KMS-11 (cell line): ENCODE measurements around the gene STARD4.

ENCODE experiments used
- H2AFZ ChIP-seq: fragments of 200-600 bp; sonication (generic); 2 replicates; pipeline ENCODE4 v1.6.1; 2016; ENCODE audit warnings: antibody characterized with exemption, mixed run types, low read depth
- H3K27ac ChIP-seq: fragments of 200-600 bp; sonication (generic); 2 replicates; pipeline ENCODE4 v1.6.1; 2016; ENCODE audit warnings: mild to moderate bottlenecking, mixed run types
- H3K27me3 ChIP-seq: fragments of 200-600 bp; sonication (generic); 2 replicates; pipeline ENCODE4 v1.6.1; 2017; ENCODE audit warnings: mild to moderate bottlenecking, low read depth, mixed run types, moderate library complexity; ENCODE audit not compliant: insufficient read depth
- H3K36me3 ChIP-seq: fragments of 200-600 bp; sonication (generic); 2 replicates; pipeline ENCODE4 v1.6.1; 2017; ENCODE audit warnings: mild to moderate bottlenecking, mixed run types; ENCODE audit not compliant: insufficient read depth
- H3K4me1 ChIP-seq: fragments of 200-600 bp; sonication (generic); 2 replicates; pipeline ENCODE4 v1.6.1; 2016; ENCODE audit warnings: mild to moderate bottlenecking, low read depth, mixed run types; ENCODE audit not compliant: poor library complexity, severe bottlenecking
- H3K4me2 ChIP-seq: fragments of 200-600 bp; sonication (generic); 2 replicates; pipeline ENCODE4 v1.7.0; 2016; ENCODE audit warnings: mild to moderate bottlenecking, mixed run types
- H3K4me3 ChIP-seq: fragments of 200-600 bp; sonication (generic); IDR thresholded peaks from 2 replicates; pipeline ENCODE4 v1.6.1; 2017; ENCODE audit warnings: low read depth, low read length, mixed read lengths; ENCODE audit not compliant: insufficient read depth
- H3K79me2 ChIP-seq: fragments of 200-600 bp; sonication (generic); 2 replicates; pipeline ENCODE4 v1.6.1; 2016; ENCODE audit warnings: low read depth, mixed run types; ENCODE audit not compliant: insufficient read depth
- H3K9ac ChIP-seq: fragments of 200-600 bp; sonication (generic); 2 replicates; pipeline ENCODE4 v1.6.1; 2016; ENCODE audit warnings: mild to moderate bottlenecking, mixed run types
- H4K20me1 ChIP-seq: fragments of 200-600 bp; sonication (generic); 2 replicates; pipeline ENCODE4 v1.6.1; 2016; ENCODE audit warnings: mild to moderate bottlenecking, mixed run types; ENCODE audit not compliant: insufficient read depth
- TF ChIP-seq, protein P1 (sequence below): fragments of 200-600 bp; sonication (generic); conservative IDR thresholded peaks from 2 replicates; pipeline ENCODE4 v1.6.1; 2017; ENCODE audit warnings: low read depth, mild to moderate bottlenecking, antibody characterized with exemption, low read length, moderate library complexity, mixed read lengths

The STARD4 gene

DNA sequence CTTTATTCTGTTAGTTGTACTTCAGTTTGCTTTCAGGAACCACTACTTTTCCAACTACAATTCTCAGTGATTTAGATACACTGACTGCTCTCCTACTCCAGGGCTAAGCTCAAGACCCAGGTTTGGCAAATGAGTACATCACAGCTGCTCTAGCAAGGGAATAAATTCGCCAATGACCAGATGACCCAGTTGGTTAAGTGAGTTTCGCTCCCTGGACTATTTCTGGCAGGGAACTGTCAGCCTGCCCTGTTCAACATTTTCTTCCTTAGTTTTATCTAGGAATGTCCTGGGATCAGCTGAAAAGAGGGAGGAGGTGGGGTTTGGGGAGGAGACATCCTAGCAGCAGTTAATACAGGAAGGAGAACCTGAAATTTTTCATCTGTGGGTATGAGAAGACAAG is 6.4 kb upstream of the STARD4 start:
- no peaks in the 10 kb centered on the region for H4K20me1 ChIP-seq
- H3K9ac ChIP-seq, result no peak overlapping the region
- no peak overlapping the region for H3K4me3 ChIP-seq
- H2AFZ ChIP-seq, result no peak overlapping the region
- H3K36me3 ChIP-seq, result no peaks in the 10 kb centered on the region
- H3K4me1 ChIP-seq, result no peaks in the 10 kb centered on the region
- no peaks in the 10 kb centered on the region for H3K79me2 ChIP-seq
- no peaks in the 10 kb centered on the region for H3K27me3 ChIP-seq
- no peak overlapping the region for H3K27ac ChIP-seq
- H3K4me2 ChIP-seq, result no peak overlapping the region
- TF ChIP-seq, protein P1, sequence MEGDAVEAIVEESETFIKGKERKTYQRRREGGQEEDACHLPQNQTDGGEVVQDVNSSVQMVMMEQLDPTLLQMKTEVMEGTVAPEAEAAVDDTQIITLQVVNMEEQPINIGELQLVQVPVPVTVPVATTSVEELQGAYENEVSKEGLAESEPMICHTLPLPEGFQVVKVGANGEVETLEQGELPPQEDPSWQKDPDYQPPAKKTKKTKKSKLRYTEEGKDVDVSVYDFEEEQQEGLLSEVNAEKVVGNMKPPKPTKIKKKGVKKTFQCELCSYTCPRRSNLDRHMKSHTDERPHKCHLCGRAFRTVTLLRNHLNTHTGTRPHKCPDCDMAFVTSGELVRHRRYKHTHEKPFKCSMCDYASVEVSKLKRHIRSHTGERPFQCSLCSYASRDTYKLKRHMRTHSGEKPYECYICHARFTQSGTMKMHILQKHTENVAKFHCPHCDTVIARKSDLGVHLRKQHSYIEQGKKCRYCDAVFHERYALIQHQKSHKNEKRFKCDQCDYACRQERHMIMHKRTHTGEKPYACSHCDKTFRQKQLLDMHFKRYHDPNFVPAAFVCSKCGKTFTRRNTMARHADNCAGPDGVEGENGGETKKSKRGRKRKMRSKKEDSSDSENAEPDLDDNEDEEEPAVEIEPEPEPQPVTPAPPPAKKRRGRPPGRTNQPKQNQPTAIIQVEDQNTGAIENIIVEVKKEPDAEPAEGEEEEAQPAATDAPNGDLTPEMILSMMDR, result no peak

DNA sequence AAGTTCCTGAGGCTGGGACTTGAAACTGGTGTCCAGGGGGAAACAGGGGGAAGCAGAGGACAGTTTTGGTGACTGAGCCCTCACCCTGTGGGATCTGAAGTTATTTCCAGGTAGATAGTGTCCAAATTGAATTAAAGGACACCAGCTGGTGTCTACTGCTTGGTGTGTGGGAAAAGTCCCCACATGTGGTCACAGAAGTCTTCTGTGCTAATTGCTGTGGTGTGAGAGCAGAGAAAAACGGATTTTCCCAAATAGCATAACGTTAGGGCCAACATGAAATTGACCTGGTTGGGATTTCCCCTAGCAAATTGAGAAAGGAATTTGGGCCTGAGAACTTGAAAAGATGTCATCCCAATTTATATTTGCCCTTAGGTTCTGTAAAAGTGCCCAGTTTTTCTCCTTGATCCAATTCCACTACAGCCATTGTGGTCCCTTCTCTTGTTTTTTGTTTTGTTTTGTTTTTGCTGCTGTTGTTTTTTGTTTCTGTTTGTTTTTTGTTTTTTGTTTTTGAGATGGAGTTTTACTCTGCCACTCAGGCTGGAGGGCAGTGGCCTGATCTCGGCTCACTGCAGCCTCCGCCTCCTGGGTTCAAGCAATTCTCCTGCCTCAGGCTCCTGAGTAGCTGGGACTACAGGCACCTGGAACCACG is 5.6 kb upstream of the STARD4 start:
- Histone ChIP-seq H3K9ac (no peak overlapping the region), H4K20me1 (no peaks in the 10 kb centered on the region), H3K36me3 (no peaks in the 10 kb centered on the region), H3K4me1 (no peaks in the 10 kb centered on the region), H3K4me2 (no peak overlapping the region), H2AFZ (no peak overlapping the region), H3K27me3 (no peaks in the 10 kb centered on the region), H3K27ac (no peak overlapping the region), H3K4me3 (no peak overlapping the region), H3K79me2 (no peaks in the 10 kb centered on the region)
- TF ChIP-seq, protein P1, result no peak

DNA sequence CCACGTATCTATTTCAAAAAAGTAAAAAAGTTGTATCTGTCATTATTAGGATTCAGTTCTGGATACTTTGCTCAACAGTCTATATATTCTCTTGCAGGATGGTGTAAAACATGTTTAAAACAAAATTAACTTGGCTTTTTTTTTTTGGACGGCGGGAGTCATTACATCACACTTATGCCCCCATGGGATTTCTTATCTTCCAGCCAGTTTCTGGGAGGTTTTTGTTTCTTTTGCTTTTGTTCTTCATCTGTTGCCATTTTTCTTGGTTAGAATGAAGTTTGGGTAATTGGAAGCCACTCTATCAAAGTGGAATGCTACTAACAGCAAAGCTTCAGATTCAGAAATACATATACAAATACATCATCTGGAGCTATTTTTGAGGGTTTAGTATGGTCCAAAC is 1.8 kb upstream of the STARD4 start:
- Histone ChIP-seq H3K4me3 (no peak overlapping the region), H3K4me1 (peaks cover 17% of the 10 kb centered on the region), H3K79me2 (0 out of 2 replicates have a peak, but pooled peaks cover 9% of the 10 kb centered on the region), H2AFZ (no peak overlapping the region), H3K27me3 (no peaks in the 10 kb centered on the region), H3K27ac (no peak overlapping the region), H3K9ac (no peak overlapping the region), H4K20me1 (no peaks in the 10 kb centered on the region), H3K36me3 (no peaks in the 10 kb centered on the region), H3K4me2 (no peak overlapping the region)
- TF ChIP-seq, protein P1, result no peak

DNA sequence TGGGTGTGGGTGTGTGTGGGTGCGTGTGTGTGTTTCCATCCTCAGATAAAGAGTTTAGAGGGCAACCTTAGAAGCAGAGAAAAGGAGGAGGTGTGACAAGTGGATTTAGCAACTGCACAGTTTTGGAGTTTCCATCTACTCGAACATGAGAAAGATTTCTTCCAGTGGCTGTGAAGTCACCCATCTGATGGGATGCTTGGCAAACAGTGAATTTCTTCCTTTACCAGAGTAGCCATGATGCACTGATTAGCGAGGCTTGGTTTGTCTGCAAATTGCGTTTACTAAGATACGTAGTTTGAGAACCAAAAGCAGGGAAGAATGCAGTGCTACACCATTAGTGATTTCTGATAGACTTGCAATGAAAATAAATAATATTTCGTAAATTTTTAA is 791 bp upstream of the STARD4 start:
- Histone ChIP-seq H3K9ac (peak overlapping the region; percentile 76), H2AFZ (peak overlapping the region; percentile 95), H4K20me1 (no peaks in the 10 kb centered on the region), H3K4me1 (peaks cover 20% of the 10 kb centered on the region), H3K36me3 (no peaks in the 10 kb centered on the region), H3K27ac (peak overlapping the region; percentile 67), H3K27me3 (no peaks in the 10 kb centered on the region), H3K4me3 (peak overlapping the region; percentile 40), H3K4me2 (peak overlapping the region; percentile 72), H3K79me2 (0 out of 2 replicates have a peak, but pooled peaks cover 14% of the 10 kb centered on the region)
- TF ChIP-seq, protein P1, result no peak
